Measurements from ENCODE around the gene CDH10.

The CDH10 gene

DNA sequence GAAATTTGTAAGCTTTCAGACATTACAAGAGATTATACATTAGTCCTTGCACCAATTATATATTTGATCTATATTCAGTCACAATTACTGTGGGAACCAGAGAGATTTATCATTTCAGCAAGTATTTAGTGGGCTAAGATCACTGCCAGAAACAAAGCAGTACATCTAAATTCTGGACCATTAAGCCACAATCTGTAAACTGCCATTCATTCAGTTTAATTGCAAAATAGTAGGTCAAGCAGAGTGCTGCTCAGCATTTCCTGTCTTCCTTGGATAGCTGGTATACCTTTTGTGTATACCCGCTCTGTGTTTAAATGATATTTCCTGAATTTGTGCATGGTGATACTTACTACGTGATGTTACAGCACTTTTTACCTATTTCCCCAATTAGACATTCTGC is 42.6 kb downstream of the CDH10 start:
- Mint-ChIP-seq H3K4me3 (no peak overlapping the region), H3K9me3 (no peaks in the 10 kb centered on the region), H3K27me3 (ENCODE audit: low read depth) (no peaks in the 10 kb centered on the region), H3K36me3 (ENCODE audit: low read depth) (peaks cover 3% of the 10 kb centered on the region), H3K27ac (peak overlapping the region; percentile 73 to 93 (median 90)), H3K4me1 (peaks cover 14% of the 10 kb centered on the region)
- TF ChIP-seq, protein P1, sequence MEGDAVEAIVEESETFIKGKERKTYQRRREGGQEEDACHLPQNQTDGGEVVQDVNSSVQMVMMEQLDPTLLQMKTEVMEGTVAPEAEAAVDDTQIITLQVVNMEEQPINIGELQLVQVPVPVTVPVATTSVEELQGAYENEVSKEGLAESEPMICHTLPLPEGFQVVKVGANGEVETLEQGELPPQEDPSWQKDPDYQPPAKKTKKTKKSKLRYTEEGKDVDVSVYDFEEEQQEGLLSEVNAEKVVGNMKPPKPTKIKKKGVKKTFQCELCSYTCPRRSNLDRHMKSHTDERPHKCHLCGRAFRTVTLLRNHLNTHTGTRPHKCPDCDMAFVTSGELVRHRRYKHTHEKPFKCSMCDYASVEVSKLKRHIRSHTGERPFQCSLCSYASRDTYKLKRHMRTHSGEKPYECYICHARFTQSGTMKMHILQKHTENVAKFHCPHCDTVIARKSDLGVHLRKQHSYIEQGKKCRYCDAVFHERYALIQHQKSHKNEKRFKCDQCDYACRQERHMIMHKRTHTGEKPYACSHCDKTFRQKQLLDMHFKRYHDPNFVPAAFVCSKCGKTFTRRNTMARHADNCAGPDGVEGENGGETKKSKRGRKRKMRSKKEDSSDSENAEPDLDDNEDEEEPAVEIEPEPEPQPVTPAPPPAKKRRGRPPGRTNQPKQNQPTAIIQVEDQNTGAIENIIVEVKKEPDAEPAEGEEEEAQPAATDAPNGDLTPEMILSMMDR (IDR thresholded peaks at IDR 0.05; ENCODE audit: unreplicated experiment in 3 of 3), result no peak

DNA sequence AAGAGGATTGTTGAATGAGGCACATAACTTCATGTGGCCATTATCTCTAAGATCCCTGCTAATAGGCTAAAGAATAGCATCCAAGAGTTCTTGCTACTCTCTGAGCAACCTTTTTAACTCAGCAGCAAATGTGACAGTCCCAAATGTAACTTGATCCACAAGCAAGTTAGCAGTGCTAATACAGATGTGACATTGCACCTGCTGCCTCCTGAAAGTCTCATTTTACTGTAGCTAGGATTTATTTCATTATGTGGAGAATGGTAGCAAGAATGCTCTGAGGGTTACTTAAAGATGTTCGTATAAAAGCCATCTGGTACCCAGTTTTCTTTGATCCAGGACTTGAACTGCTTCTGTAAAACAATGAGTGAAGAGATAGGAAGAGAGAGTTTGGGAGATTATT is 45.8 kb downstream of the CDH10 start:
- Mint-ChIP-seq H3K27me3 (ENCODE audit: low read depth) (no peaks in the 10 kb centered on the region), H3K9me3 (no peaks in the 10 kb centered on the region), H3K36me3 (ENCODE audit: low read depth) (no peaks in the 10 kb centered on the region), H3K4me1 (peaks cover 16% of the 10 kb centered on the region), H3K4me3 (no peak overlapping the region), H3K27ac (peak overlapping the region in 1 of 3 experiments; percentile 3)
- TF ChIP-seq, protein P1 (IDR thresholded peaks at IDR 0.05; ENCODE audit: unreplicated experiment in 3 of 3), result no peak

DNA sequence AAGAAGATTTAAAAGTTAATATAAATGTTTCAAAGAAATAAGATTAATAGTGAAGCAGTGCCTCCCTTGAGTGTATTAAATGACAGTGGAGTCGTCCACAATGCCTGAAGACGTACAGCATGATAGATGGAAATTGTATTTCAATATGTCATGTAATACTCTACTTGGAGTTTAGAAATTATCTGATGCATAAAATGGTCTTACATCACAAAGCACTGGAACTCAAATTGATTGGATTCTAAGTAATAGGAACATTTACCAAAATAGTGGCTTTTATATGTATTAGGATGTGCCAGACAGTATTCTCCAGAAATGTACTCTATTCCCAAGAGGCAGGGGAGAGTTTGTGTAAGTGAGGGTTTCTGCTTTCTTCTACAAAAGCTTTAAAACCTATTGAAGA is 49.4 kb downstream of the CDH10 start:
- H3K4me3 Mint-ChIP-seq, result no peak overlapping the region

DNA sequence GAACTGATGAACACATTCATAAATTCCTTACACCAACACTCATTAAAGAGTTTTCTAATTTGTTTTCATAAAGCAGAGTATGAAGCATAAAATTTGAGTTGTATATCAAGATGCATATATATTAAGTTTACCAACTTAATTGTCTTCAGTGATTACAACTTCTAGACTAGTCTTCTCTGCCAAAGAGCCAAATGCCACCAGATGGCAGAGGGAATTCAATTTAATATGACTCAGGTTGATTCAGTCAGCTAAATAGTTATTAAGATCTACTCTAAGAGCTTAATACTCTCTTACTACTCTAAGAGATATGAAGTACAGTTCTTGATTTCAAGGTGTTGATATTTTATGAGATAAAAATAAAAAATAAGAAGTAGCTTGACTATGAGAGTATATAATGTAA is 53.4 kb downstream of the CDH10 start:
- Mint-ChIP-seq H3K36me3 (ENCODE audit: low read depth) (no peaks in the 10 kb centered on the region), H3K4me1 (peaks cover 5% of the 10 kb centered on the region)
- TF ChIP-seq, protein P1 (IDR thresholded peaks at IDR 0.05; ENCODE audit: unreplicated experiment in 3 of 3), result no peak

More for the DNA sequence above, 49.4 kb downstream of the CDH10 start:
- Mint-ChIP-seq H3K4me1 (peaks cover 11% of the 10 kb centered on the region), H3K27ac (peak overlapping the region in 2 of 3 experiments; percentile 11 to 35), H3K9me3 (no peaks in the 10 kb centered on the region), H3K27me3 (ENCODE audit: low read depth) (no peaks in the 10 kb centered on the region), H3K36me3 (ENCODE audit: low read depth) (no peaks in the 10 kb centered on the region)
- TF ChIP-seq, protein P1 (IDR thresholded peaks at IDR 0.05; ENCODE audit: unreplicated experiment in 3 of 3), result no peak

DNA sequence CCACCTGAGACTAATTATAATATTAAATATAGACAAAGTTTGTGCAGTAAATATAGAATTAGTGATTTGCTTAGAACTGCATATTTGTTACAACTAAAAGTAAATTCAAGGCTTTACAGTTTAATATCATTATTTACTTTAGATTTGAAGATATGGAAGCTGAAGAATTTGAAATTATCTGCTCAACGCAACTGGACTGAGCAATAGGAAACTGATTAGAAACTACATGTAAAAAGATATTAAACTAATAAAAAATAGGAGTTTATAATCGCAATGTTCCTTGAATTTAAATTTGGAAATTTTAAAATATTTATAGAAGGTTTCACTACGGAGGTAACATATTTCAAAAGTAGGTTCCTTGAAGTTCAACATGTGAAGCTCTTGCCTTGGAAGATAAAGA is 55.2 kb downstream of the CDH10 start:
- peaks cover 6% of the 10 kb centered on the region for H3K36me3 Mint-ChIP-seq (ENCODE audit: low read depth)
- H3K4me3 Mint-ChIP-seq, result no peak overlapping the region
- no peaks in the 10 kb centered on the region for H3K27me3 Mint-ChIP-seq (ENCODE audit: low read depth)
- TF ChIP-seq, protein P1 (IDR thresholded peaks at IDR 0.05; ENCODE audit: unreplicated experiment in 3 of 3), result no peak
- H3K4me1 Mint-ChIP-seq, result no peaks in the 10 kb centered on the region
- H3K27ac Mint-ChIP-seq, result no peak overlapping the region
- no peaks in the 10 kb centered on the region for H3K9me3 Mint-ChIP-seq

More for the DNA sequence above, 53.4 kb downstream of the CDH10 start:
- no peaks in the 10 kb centered on the region for H3K9me3 Mint-ChIP-seq
- H3K27ac Mint-ChIP-seq, result no peak overlapping the region
- H3K4me3 Mint-ChIP-seq, result no peak overlapping the region
- no peaks in the 10 kb centered on the region for H3K27me3 Mint-ChIP-seq (ENCODE audit: low read depth)

DNA sequence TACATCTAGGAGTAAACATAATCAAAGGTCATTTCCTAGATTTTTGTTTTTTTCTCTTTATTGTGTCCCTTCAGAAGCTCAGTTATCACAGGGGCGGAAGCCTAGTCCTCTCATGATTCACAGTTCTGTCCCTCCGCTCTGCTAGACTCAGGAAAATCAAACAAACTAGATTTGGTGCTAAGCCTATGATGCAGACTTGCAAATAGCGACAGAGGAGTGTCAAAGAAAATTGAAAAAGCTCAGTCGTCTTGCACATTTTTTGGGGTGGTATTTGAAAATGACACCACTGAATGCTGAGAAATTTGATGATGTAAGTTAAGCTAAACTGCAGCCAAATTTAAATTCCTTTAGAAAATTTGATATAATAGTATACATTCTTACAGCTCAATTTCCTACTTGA is 59.0 kb downstream of the CDH10 start:
- no peaks in the 10 kb centered on the region for H3K9me3 Mint-ChIP-seq
- H3K27me3 Mint-ChIP-seq (ENCODE audit: low read depth), result no peaks in the 10 kb centered on the region
- peaks cover 6% of the 10 kb centered on the region for H3K36me3 Mint-ChIP-seq (ENCODE audit: low read depth)
- H3K4me3 Mint-ChIP-seq, result no peak overlapping the region
- TF ChIP-seq, protein P1 (IDR thresholded peaks at IDR 0.05; ENCODE audit: unreplicated experiment in 3 of 3), result no peak
- H3K27ac Mint-ChIP-seq, result no peak overlapping the region
- no peaks in the 10 kb centered on the region for H3K4me1 Mint-ChIP-seq
